GM12892 (cell line): ENCODE results near the gene KLRB1.

Source experiments
- POLR2A ChIP-seq: IDR thresholded peaks from 2 replicates; pipeline ENCODE4 v1.6.1; 2011; ENCODE audit warnings: low read depth, low read length, control low read depth
- TAF1 ChIP-seq: IDR thresholded peaks from 2 replicates; pipeline ENCODE4 v1.6.1; 2011; ENCODE audit warnings: low read depth, mild to moderate bottlenecking, control low read depth, low read length, borderline replicate concordance

DNA sequence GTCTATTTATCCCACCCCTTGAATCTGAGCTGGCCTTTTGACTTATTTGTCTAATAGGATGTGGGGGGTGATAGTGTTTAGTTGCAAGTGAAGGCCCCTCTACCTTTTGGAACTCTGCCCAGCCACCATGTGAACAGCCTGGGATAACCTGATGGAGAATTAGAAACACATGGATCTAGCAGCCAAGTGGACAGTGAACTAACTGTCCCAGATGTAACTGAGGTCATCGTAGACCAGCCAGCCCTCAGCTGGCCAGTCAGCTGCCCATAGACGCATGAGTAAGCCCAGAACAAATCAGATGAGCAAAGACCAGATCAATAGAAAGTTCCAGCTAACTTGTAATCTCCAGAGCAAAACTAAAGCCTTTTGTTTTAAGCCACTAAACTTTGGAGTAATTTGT is 19.0 kb downstream of the KLRB1 start:
- TF ChIP-seq POLR2A: no peak
- no peak for TF ChIP-seq TAF1
